Osteocyte (in vitro differentiated cells): Measurements from ENCODE around the gene TACR3. TPM values are rescaled to one million over a fixed set of nuclear protein-coding genes. Genes with fewer than 3 reads are reported as not detected.
"Not testable (repeated sequence)": the region's sequence is repeated elsewhere in the genome, so short reads cannot be mapped to it uniquely, and the experiment has no call there.

Source experiments
- DNase-seq: peaks from one replicate; pipeline ENCODE4 v3.0.0; 2021; ENCODE audit warnings: mixed read lengths; ENCODE audit not compliant: unreplicated experiment; ENCODE audit errors: extremely low spot score
- H3K27ac Mint-ChIP-seq: one replicate; pipeline ENCODE4 v1.8.0; 2021; ENCODE audit warnings: mild to moderate bottlenecking, mixed read lengths; ENCODE audit not compliant: unreplicated experiment
- H3K27me3 Mint-ChIP-seq: one replicate; pipeline ENCODE4 v1.8.0; 2021; ENCODE audit warnings: mixed read lengths; ENCODE audit not compliant: unreplicated experiment
- H3K36me3 Mint-ChIP-seq: one replicate; pipeline ENCODE4 v1.8.0; 2021; ENCODE audit warnings: mixed read lengths; ENCODE audit not compliant: unreplicated experiment
- H3K4me1 Mint-ChIP-seq: one replicate; pipeline ENCODE4 v1.8.0; 2021; ENCODE audit warnings: mixed read lengths; ENCODE audit not compliant: unreplicated experiment
- H3K4me3 Mint-ChIP-seq: one replicate; pipeline ENCODE4 v1.8.0; 2021; ENCODE audit warnings: mild to moderate bottlenecking, moderate library complexity, mixed read lengths; ENCODE audit not compliant: unreplicated experiment
- H3K9me3 Mint-ChIP-seq: one replicate; pipeline ENCODE4 v1.8.0; 2021; ENCODE audit warnings: mixed read lengths; ENCODE audit not compliant: unreplicated experiment
- total RNA-seq: library from RNA; stranded (reverse); gene quantifications from 2 replicates; pipeline ENCODE4 v1.2.1, GENCODE V29; 2021
- TF ChIP-seq, protein P1 (sequence below): fragments of 200-600 bp; sonication (generic); IDR thresholded peaks from 2 replicates; pipeline ENCODE4 v1.5.0; 2021; ENCODE audit warnings: antibody characterized with exemption, mild to moderate bottlenecking, moderate library complexity

Gene TACR3
- total RNA-seq, 1 donor from 2014 or later, result not detected

DNA sequence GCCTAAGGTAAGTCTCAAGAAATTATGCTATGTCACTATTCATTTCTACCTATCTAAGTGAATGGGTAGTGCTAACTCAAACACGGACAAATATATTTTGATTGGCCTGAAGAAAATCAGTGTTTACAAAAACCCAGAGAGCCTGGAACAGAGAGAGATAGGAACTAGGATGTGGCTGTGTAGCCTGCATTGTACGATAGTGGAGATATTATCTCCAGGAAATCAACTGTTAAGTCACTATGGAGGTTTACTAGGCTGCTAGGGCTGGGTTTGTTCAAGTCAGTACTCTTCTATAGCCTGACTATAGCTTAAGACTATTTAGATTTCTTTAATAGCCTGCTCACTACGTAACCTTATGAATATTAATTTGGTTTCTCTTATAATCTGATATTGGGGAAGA lies 127.9 kb downstream of the TACR3 start:
- no peak for DNase-seq
- H3K4me1 Mint-ChIP-seq, result no peaks in the 10 kb centered on the region
- H3K9me3 Mint-ChIP-seq, result no peaks in the 10 kb centered on the region
- H3K27ac Mint-ChIP-seq, result no peak overlapping the region
- TF ChIP-seq, protein P1, sequence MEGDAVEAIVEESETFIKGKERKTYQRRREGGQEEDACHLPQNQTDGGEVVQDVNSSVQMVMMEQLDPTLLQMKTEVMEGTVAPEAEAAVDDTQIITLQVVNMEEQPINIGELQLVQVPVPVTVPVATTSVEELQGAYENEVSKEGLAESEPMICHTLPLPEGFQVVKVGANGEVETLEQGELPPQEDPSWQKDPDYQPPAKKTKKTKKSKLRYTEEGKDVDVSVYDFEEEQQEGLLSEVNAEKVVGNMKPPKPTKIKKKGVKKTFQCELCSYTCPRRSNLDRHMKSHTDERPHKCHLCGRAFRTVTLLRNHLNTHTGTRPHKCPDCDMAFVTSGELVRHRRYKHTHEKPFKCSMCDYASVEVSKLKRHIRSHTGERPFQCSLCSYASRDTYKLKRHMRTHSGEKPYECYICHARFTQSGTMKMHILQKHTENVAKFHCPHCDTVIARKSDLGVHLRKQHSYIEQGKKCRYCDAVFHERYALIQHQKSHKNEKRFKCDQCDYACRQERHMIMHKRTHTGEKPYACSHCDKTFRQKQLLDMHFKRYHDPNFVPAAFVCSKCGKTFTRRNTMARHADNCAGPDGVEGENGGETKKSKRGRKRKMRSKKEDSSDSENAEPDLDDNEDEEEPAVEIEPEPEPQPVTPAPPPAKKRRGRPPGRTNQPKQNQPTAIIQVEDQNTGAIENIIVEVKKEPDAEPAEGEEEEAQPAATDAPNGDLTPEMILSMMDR, result no peak
- H3K27me3 Mint-ChIP-seq, result no peaks in the 10 kb centered on the region
- no peak overlapping the region for H3K4me3 Mint-ChIP-seq
- H3K36me3 Mint-ChIP-seq, result no peaks in the 10 kb centered on the region

GRCh38 chr4:103567591-103567990 lies 152.2 kb downstream of the TACR3 start:
- Mint-ChIP-seq H3K27ac (no peak overlapping the region), H3K9me3 (peaks cover 9% of the 10 kb centered on the region), H3K4me3 (no peak overlapping the region), H3K36me3 (no peaks in the 10 kb centered on the region), H3K27me3 (no peaks in the 10 kb centered on the region), H3K4me1 (no peaks in the 10 kb centered on the region)
- TF ChIP-seq, protein P1, result no peak
- no peak for DNase-seq

DNA sequence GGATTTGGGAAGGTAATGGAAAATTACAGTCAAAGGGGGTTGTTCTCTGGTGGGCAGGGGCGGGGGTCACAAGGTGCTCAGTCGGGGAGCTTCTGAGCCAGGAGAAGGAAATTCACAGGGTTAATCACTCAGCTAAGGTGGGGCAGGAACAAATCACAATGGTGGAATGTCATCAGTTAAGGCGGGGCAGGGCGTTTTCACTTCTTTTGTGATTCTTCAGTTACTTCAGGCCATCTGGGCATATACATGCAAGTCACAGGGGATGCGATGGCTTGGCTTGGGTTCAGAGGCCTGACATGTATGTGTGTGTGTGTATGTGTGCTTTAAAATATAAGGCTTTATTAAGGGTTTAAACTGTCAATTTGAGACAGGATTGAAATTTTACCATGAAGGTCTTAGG lies 160.6 kb downstream of the TACR3 start:
- H3K27me3 Mint-ChIP-seq, H3K9me3 Mint-ChIP-seq, H3K27ac Mint-ChIP-seq, H3K4me1 Mint-ChIP-seq, H3K36me3 Mint-ChIP-seq, DNase-seq, H3K4me3 Mint-ChIP-seq: not testable (repeated sequence)
